WTC11 (cell line): Measurements from ENCODE around the gene MCEE.

Experiments used
- SP1 ChIP-seq: sonication (generic); formaldehyde crosslinking; conservative IDR thresholded peaks from 2 replicates; pipeline ENCODE4 v1.8.1; 2022; ENCODE audit warnings: missing genetic modification reagents
- TF ChIP-seq, protein P1 (sequence below): sonication (generic); formaldehyde crosslinking; IDR thresholded peaks from 2 replicates; pipeline ENCODE4 v1.8.0; 2023; ENCODE audit warnings: missing genetic modification reagents
- TF ChIP-seq, protein P2 (sequence below): fragments of 250-450 bp; sonication (Bioruptor Pico); conservative IDR thresholded peaks from 2 replicates; pipeline ENCODE4 v1.9.0; 2021; ENCODE audit warnings: mild to moderate bottlenecking
- TF ChIP-seq, protein P3 (sequence below): fragments of 200-600 bp; IDR thresholded peaks from 2 replicates; pipeline ENCODE4 v1.8.0; 2022; ENCODE audit warnings: antibody characterized with exemption

GRCh38 chr2:71155846-71156245, 25.8 kb upstream of the MCEE start:
- TF ChIP-seq, protein P1, sequence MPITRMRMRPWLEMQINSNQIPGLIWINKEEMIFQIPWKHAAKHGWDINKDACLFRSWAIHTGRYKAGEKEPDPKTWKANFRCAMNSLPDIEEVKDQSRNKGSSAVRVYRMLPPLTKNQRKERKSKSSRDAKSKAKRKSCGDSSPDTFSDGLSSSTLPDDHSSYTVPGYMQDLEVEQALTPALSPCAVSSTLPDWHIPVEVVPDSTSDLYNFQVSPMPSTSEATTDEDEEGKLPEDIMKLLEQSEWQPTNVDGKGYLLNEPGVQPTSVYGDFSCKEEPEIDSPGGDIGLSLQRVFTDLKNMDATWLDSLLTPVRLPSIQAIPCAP (CRISPR knock-in tag): no peak
- no peak for TF ChIP-seq SP1 (CRISPR knock-in tag)
- TF ChIP-seq, protein P2, sequence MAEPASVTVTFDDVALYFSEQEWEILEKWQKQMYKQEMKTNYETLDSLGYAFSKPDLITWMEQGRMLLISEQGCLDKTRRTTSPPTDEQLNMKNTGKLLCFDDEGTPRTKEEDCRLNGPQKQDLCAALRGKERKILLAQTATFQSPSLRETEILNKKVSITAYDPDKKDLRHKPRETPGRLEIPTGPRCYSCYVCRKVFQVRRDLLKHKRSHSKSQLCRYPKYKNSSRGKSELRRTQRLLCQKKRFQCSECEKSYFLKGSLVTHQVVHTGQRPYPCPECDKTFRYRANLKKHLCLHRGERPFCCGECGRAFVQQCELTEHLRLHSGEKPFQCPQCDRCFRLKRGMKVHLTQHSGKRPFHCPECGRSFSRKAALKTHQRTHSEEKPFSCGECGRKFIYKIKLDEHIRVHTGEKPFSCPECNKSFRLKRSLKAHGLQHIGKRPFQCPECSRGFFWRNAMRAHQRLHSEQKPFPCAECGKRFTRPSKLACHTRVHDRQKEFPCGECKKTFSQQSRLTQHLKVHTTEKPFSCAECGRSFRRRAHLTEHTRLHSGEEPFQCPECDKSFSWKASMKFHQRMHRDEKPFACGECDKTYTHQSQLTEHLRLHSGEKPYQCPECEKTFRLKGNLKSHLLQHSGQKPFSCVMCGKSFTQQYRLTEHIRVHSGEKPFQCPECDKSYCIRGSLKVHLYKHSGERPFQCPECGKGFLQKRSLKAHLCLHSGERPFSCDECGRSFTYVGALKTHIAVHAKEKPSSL (CRISPR knock-in tag): no peak
- TF ChIP-seq, protein P3, sequence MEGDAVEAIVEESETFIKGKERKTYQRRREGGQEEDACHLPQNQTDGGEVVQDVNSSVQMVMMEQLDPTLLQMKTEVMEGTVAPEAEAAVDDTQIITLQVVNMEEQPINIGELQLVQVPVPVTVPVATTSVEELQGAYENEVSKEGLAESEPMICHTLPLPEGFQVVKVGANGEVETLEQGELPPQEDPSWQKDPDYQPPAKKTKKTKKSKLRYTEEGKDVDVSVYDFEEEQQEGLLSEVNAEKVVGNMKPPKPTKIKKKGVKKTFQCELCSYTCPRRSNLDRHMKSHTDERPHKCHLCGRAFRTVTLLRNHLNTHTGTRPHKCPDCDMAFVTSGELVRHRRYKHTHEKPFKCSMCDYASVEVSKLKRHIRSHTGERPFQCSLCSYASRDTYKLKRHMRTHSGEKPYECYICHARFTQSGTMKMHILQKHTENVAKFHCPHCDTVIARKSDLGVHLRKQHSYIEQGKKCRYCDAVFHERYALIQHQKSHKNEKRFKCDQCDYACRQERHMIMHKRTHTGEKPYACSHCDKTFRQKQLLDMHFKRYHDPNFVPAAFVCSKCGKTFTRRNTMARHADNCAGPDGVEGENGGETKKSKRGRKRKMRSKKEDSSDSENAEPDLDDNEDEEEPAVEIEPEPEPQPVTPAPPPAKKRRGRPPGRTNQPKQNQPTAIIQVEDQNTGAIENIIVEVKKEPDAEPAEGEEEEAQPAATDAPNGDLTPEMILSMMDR: no peak
